Osteocyte (in vitro differentiated cells): ENCODE measurements around the gene CACNA1C. TPM values are rescaled to one million over a fixed set of nuclear protein-coding genes. Genes with fewer than 3 reads are reported as not detected.
A peak's percentile ranks its signal among the peaks of the same experiment; 100 is the strongest.

Source experiments
- DNase-seq: peaks from one replicate; pipeline ENCODE4 v3.0.0; 2021; ENCODE audit warnings: mixed read lengths; ENCODE audit not compliant: unreplicated experiment; ENCODE audit errors: extremely low spot score
- H3K27ac Mint-ChIP-seq: one replicate; pipeline ENCODE4 v1.8.0; 2021; ENCODE audit warnings: mild to moderate bottlenecking, mixed read lengths; ENCODE audit not compliant: unreplicated experiment
- H3K27me3 Mint-ChIP-seq: one replicate; pipeline ENCODE4 v1.8.0; 2021; ENCODE audit warnings: mixed read lengths; ENCODE audit not compliant: unreplicated experiment
- H3K36me3 Mint-ChIP-seq: one replicate; pipeline ENCODE4 v1.8.0; 2021; ENCODE audit warnings: mixed read lengths; ENCODE audit not compliant: unreplicated experiment
- H3K4me1 Mint-ChIP-seq: one replicate; pipeline ENCODE4 v1.8.0; 2021; ENCODE audit warnings: mixed read lengths; ENCODE audit not compliant: unreplicated experiment
- H3K4me3 Mint-ChIP-seq: one replicate; pipeline ENCODE4 v1.8.0; 2021; ENCODE audit warnings: mild to moderate bottlenecking, moderate library complexity, mixed read lengths; ENCODE audit not compliant: unreplicated experiment
- H3K9me3 Mint-ChIP-seq: one replicate; pipeline ENCODE4 v1.8.0; 2021; ENCODE audit warnings: mixed read lengths; ENCODE audit not compliant: unreplicated experiment
- total RNA-seq: library from RNA; stranded (reverse); gene quantifications from 2 replicates; pipeline ENCODE4 v1.2.1, GENCODE V29; 2021
- TF ChIP-seq, protein P1 (sequence below): fragments of 200-600 bp; sonication (generic); IDR thresholded peaks from 2 replicates; pipeline ENCODE4 v1.5.0; 2021; ENCODE audit warnings: antibody characterized with exemption, mild to moderate bottlenecking, moderate library complexity

The CACNA1C gene
- total RNA-seq, 1 donor from 2014 or later: 67.4 TPM

DNA sequence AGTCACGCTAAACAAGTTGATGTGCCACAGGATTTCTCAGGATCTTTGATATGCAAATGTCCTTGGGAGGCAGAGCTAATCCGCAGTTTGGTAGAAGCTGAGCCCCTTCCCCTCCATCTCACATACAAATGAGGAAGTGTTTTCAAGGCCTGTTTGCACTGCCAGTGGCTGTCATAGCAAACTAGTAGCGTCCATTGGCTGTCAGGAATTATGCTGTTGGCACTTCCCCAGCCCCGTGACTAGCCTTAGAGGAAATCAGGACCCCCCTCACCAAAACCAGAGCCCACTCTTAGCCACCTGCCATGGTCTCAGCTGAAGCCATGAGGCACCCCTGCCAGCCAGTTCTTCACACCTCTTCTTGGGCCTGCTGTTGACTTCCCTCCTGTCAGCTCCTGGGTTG lies 253.9 kb downstream of the CACNA1C start:
- TF ChIP-seq, protein P1, sequence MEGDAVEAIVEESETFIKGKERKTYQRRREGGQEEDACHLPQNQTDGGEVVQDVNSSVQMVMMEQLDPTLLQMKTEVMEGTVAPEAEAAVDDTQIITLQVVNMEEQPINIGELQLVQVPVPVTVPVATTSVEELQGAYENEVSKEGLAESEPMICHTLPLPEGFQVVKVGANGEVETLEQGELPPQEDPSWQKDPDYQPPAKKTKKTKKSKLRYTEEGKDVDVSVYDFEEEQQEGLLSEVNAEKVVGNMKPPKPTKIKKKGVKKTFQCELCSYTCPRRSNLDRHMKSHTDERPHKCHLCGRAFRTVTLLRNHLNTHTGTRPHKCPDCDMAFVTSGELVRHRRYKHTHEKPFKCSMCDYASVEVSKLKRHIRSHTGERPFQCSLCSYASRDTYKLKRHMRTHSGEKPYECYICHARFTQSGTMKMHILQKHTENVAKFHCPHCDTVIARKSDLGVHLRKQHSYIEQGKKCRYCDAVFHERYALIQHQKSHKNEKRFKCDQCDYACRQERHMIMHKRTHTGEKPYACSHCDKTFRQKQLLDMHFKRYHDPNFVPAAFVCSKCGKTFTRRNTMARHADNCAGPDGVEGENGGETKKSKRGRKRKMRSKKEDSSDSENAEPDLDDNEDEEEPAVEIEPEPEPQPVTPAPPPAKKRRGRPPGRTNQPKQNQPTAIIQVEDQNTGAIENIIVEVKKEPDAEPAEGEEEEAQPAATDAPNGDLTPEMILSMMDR: no peak
- Mint-ChIP-seq H3K36me3 (no peaks in the 10 kb centered on the region), H3K4me3 (no peak overlapping the region), H3K9me3 (peaks cover 8% of the 10 kb centered on the region), H3K27ac (peak overlapping the region; percentile 98), H3K4me1 (peaks cover 84% of the 10 kb centered on the region), H3K27me3 (no peaks in the 10 kb centered on the region)
- no peak for DNase-seq

DNA sequence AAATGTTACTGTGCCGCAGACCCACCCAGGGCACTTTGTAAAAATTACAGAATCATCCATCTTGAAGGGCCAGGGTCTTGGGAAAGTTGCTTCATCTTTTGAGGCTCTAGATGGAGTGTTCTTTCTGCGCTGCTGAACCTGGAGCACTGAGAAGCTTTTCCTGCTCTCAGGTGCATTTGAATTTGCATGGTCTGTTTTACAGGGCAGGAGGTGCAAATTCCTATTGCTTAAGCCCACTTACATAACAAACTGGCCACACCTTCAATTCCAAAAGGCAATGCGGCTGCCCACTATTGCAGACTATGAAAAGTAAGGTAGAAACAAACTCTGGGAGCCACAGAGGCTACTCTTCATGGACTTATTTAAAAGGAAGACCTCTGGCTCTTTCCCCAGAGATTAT lies 254.8 kb downstream of the CACNA1C start:
- peaks cover 8% of the 10 kb centered on the region for H3K9me3 Mint-ChIP-seq
- TF ChIP-seq, protein P1: no peak

DNA sequence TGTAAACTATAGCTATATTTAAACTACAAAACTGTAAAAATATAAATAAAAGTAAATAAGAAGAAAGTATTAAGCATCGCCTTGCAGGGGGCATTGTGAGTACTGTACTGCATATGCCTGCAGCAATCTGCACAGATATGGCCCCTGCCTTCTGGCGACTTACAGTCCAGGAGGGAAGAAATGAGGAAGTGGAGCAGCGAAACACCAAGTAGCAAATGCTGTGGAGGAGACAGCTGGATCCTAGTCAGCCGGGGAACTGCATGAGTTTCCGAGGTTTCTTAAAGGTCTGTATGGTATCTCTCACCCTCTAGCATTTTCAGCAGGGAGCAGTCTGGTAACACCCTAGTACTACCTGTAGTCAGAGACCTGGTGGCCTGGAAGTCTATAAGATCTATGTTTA lies 256.9 kb downstream of the CACNA1C start:
- Mint-ChIP-seq H3K27me3 (no peaks in the 10 kb centered on the region), H3K4me1 (peaks cover 75% of the 10 kb centered on the region), H3K9me3 (peaks cover 8% of the 10 kb centered on the region), H3K36me3 (peaks cover 6% of the 10 kb centered on the region), H3K4me3 (no peak overlapping the region), H3K27ac (peak overlapping the region; percentile 50)
- DNase-seq: no peak
- TF ChIP-seq, protein P1: no peak

More for the DNA sequence above, 254.8 kb downstream of the CACNA1C start:
- H3K36me3 Mint-ChIP-seq: no peaks in the 10 kb centered on the region
- peak overlapping the region; percentile 98 for H3K27ac Mint-ChIP-seq
- H3K4me3 Mint-ChIP-seq: no peak overlapping the region
- peaks cover 85% of the 10 kb centered on the region for H3K4me1 Mint-ChIP-seq
- no peak for DNase-seq
- no peaks in the 10 kb centered on the region for H3K27me3 Mint-ChIP-seq

DNA sequence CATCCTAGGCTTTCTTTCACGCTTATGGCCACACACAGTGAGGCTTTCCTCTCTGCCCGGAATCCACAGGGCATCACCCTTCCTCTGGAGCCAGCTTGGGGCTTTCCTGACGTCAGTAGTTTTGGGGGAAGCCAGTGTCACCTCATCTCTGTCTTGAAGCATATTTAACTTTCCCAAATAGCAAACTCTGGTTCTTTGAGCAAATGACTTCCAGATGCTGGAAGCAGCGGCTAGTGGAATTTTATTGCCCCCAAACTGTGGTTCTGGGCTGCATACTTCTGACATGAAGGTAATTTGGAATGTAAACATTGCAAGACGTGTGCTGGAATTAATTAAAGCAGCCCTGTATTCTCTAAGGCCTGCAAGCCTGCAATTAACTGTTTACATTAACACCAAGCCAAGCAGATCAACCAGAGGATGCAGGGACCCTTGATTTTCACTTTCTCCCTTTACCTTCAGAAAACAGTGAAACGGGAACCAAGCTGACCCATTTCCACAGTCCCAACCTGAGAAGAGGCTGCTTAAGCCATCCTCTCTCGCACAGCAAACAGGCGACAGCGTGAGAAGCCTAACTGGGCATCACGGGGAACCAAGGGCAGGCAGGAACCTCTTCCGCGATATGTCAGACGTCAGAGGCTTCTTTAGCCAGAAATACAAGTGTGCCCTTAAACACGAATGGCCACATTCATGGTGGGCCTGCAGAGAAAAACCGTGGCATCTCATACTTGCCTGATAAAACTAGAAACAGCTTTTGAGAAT lies 258.4 kb downstream of the CACNA1C start:
- peaks cover 8% of the 10 kb centered on the region for H3K9me3 Mint-ChIP-seq
- H3K27ac Mint-ChIP-seq: peak overlapping the region; percentile 98
- peak overlapping the region; percentile 33 for H3K4me3 Mint-ChIP-seq
- DNase-seq: no peak
- peaks cover 6% of the 10 kb centered on the region for H3K36me3 Mint-ChIP-seq
- H3K27me3 Mint-ChIP-seq: no peaks in the 10 kb centered on the region
- TF ChIP-seq, protein P1: no peak
- peaks cover 60% of the 10 kb centered on the region for H3K4me1 Mint-ChIP-seq

DNA sequence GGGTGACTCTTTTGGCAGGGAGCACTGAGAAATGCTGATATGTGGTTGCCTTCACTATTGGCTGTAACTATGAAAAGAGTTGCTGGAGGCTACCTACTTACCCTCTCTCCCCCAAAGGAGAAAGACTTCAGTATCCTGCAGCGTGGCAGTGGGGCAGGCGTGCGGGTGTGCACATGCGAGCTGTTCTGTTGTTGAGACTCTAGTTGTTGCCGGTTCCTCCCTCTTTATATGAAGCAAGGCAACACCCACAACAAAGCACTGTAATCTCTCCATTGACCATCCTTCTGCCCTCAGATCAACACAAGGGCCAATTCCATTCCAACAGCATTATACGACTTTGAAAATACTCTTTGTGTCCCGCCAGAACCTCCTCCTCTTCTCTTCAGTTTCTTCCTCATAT lies 259.4 kb downstream of the CACNA1C start:
- H3K36me3 Mint-ChIP-seq: peaks cover 6% of the 10 kb centered on the region
- peak overlapping the region; percentile 98 for H3K27ac Mint-ChIP-seq
- H3K9me3 Mint-ChIP-seq: peaks cover 8% of the 10 kb centered on the region

More for the DNA sequence above, 259.4 kb downstream of the CACNA1C start:
- DNase-seq: no peak
- TF ChIP-seq, protein P1: no peak
- Mint-ChIP-seq H3K27me3 (no peaks in the 10 kb centered on the region), H3K4me1 (peaks cover 51% of the 10 kb centered on the region), H3K4me3 (no peak overlapping the region)
